Measurements from ENCODE around the gene C1QB.
"Not testable (repeated sequence)": the region's sequence is repeated elsewhere in the genome, so short reads cannot be mapped to it uniquely, and the experiment has no call there.

The C1QB gene

DNA sequence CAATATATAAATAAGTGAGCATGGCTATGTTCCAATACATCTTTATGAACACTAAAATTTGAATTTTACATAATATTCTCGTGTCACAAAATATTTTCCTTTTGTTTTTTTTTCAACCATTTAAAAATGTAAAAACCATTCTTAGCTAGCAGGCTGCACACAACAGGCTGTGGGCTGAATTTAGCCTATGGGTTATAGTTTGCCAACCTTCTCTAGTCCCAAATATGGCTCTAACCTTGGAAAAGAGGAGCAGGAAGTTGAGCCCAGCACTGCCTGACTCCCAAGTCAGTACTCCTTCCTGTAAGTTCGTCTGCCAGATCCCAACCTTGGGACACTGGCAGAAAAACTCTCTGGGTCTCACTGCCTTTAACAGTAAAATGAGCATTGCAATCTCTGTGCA lies 13.4 kb downstream of the C1QB start:
- no peak for DNase-seq (ENCODE audit: low spot score)

- not testable (repeated sequence) for DNase-seq (ENCODE audit: low spot score)
These were observed 15.8 kb downstream of the C1QB start for GRCh38 chr1:22668840-22669239.

DNA sequence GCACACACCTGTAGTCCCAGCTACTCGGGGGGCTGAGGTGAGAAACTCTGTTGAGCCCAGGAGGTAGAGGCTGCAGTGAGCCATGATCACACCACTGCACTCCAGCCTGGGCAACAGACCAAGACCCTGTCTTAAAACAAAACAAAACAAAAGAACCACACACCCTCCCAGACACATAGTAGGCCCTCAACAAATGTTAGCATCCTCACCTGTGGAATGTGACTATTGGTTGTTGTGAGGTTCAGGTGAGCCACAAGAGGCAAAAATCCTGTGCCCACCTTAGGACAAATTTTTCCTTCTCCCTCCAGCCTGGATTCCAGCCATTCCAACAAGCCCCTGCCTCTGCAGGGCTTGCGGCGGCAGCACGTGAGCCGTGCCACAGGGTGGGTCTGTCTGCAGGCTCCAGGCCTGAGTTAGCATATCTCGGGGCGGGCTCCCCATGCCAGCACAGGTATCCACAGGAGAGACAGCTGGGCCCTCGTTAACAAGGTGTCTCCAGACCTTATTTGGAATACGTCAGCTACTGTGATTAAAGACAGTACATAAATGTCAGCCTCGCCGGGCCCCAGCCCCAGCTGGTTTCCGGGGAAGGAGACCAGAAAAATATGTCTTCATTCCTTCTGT lies 17.4 kb downstream of the C1QB start:
- no peak for DNase-seq (ENCODE audit: low spot score)

GRCh38 chr1:22671999-22672398 lies 19.0 kb downstream of the C1QB start:
- no peak for DNase-seq (ENCODE audit: low spot score)

DNA sequence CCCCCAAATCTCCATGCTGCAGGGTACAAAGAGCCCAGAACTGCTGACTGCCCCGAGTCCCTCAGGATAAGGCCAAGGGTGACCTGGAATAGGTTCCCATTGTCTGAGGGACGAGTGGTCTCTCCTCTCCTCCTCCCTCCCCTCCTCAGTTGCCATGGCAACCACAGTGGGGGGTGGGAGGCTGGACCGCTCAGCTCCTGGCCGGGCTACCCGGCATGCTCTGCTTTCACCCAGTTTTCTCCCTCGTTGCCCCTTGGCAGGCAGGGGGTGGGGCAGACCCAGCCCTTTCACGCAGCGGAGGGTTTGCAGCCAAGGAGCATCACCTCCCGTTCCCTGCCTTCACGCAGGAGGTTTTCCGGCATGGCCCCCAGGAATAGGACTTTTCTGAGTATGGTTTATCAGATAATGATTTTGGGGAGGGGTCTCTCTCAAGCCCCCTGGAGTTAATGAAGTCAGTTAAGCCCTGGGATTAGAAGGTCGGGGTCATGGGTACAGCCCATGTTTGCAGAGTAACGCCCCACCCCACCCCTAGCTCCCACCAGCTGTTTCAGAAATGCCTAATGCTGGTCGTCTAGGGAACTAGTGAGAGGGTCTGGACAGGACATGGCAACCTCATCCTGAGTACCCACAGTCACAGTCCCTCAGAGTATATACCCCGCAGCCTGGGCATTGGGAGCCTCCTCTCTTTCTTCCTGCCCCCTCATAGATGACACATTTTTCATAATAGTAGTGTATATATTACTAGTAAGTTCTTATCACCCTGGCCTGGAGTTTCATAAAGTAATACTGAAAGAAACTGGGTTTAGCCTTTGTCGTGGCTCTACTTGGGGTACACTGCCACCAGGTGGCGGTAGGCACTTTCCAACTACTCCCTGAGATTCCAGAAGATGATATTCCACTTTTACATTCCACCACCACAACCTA lies 20.7 kb downstream of the C1QB start:
- DNase-seq (ENCODE audit: low spot score): peak; percentile 54

- no peak for DNase-seq (ENCODE audit: low spot score)
These were observed 21.3 kb downstream of the C1QB start for GRCh38 chr1:22674410-22674749.

DNA sequence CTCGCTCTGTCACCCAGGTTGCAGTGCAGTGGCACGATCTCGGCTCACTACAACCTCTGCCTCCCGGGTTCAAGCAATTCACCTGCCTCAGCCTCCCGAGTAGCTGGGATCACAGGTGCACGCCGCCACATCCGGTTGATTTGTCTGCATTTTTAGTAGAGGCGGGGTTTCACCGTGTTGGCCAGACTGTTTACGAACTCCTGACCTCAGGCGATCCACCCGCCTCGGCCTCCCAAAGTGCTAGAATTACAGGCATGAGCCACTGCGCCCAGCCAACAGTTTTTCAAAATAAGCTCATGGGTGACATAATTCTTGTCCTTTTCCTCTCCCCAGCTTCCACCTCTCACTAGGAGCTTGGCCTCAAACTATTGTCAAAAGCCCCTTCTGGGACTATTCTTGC lies 23.1 kb downstream of the C1QB start:
- not testable (repeated sequence) for DNase-seq (ENCODE audit: low spot score)

DNA sequence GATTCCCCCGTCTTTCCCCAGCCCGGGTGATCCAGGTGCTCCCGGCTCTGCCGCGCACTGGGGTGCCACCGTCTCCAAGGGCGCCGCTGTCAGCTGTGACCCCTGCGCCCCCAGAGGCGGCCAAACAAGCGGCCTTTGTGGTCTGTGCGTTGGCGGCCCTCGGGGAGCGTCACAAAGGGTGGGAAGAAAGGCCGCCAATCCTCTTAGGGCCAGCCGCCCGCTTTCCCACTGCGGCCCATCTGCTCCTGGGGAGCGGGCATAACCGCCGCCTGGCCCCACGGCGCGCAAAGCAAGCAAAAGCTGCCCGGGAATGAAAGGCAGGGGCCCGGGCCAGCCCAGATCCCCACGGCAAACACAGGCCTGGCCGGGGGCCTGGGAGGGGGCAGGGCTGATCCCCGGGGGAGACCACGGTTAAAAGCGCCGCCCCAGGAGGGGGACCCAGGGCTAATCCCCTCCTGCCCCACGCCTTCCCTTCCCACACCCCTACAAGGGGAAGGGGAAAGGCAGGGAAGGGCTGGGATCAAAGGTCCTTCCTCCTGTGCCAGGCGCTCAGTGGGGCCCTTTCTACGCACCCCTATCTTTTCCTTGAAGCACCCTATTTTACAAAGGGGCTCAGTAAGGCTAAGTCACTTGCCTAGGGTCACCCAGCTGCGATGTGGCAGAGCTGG lies 24.0 kb downstream of the C1QB start:
- DNase-seq (ENCODE audit: low spot score): no peak

DNA sequence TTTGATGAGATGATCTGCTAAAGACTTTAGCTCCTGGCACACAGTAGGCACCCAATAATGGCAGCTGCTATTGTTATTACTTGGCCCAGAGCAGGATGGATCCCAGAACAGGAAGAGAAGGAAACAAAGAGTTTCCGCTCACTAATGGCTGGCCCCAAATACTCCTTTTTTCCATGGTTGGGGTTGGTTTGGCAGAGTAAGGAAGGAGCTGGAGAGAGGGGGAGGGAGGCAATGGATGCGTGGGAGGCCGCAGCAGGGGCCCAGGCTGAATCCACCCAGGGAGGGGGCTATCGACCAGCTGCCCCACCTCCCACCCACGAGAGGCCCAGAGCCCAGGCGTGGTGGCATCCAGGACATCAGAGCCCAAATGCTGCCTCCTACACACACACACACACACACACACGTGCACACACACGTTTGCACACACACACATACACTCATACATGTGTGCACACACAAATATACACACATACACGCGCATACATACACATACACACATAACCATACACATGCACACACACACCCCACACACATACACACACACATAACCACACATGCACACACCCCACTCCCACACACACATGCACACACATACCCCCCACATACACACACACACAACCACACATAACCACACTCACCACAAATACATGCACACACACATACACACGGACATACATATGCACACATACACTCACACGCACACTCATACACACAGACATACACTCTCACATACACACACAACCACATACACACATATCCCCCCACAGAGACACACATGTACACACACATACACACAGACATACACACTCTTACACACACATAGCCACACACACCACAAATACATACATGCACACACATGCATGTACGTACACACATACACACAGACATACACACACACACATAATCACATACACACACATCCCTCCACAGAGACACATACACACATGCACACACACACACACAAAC lies 25.2 kb downstream of the C1QB start:
- DNase-seq (ENCODE audit: low spot score): no peak

GRCh38 chr1:22680726-22681125 lies 27.7 kb downstream of the C1QB start:
- DNase-seq (ENCODE audit: low spot score): no peak

- no peak for DNase-seq (ENCODE audit: low spot score)
These were observed 28.7 kb downstream of the C1QB start for GRCh38 chr1:22681556-22682276.

DNA sequence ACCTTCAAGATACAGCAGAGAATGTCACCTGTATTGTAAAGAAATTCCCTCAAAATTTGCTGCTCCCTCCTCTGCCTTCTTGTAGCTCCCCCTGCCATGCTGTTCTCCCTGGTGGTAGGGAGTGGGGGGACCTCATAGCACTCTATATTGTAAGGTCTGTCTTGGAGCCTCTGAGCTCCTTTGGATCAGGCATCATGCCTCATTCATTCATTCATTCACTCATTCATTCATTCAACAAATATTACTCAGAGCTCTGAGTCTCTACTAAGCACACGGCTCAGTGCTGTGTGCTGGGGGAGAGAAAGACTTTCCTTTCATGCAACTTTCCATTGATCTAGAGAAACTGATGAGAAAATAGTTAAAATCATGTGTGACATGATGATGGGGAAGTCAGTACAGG lies 30.5 kb downstream of the C1QB start:
- no peak for DNase-seq (ENCODE audit: low spot score)

DNA sequence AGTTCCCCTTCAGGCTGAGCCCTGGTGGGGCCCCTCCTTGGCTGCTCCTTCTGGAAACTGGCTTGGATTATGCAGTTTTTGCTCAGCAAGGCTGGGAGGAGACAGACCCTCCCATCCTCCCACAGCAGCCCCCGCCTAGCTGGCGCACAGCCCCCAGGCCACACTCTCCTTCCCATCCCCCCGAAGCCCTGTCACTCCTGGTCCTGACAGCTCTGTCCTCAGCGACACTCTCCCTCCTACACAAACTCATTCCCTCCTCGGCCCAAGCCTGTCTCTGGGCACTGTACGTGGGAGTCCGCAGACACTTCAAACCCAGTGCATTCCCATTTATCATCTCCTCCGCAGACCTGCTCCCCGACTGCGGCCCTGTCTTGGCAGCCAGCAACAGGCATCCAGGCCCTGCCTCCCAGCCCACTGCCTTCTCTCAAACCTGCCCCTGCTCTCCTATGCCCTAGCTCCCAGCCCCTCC lies 32.6 kb downstream of the C1QB start:
- DNase-seq (ENCODE audit: low spot score): no peak

DNA sequence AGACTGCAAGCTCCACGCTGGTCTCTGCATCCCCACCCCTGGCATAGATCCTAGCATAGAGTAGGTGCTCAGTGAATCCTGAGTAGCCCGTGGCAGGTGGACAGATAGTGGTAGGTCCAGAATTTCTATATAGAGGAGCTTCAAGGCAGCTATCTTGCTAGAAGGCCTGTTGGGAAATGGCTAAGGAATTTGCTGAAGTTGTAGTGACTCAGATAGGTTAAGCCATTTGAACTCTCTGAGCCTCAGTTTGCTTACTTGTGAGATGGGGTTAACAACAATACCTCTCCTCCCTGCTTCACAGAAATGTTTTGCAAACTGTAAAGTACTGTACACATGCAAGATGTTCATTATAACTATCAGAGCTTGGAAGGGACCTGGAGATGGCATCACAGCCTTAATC lies 34.2 kb downstream of the C1QB start:
- no peak for DNase-seq (ENCODE audit: low spot score)

- no peak for DNase-seq (ENCODE audit: low spot score)
These were observed 35.4 kb downstream of the C1QB start for GRCh38 chr1:22688466-22688865.

DNA sequence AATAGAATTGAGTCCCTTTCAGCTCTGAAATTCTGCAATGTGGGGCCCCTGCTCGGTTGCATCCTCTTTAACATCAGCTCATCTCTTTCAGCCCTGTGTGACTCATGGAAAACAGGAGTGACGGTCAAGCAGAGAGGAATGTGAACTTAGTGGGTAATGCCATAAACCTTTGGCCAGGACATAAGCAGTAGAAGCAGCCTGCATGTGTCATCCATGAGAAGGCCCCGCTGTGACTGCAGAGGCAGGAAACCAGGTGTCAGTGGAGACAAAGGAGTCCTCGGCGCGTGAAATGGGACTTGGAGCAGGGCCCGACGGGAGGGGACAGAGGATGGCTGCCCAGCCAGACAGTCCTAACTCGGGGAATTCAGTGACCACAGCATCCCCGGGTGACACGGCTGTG lies 36.5 kb downstream of the C1QB start:
- no peak for DNase-seq (ENCODE audit: low spot score)

DNA sequence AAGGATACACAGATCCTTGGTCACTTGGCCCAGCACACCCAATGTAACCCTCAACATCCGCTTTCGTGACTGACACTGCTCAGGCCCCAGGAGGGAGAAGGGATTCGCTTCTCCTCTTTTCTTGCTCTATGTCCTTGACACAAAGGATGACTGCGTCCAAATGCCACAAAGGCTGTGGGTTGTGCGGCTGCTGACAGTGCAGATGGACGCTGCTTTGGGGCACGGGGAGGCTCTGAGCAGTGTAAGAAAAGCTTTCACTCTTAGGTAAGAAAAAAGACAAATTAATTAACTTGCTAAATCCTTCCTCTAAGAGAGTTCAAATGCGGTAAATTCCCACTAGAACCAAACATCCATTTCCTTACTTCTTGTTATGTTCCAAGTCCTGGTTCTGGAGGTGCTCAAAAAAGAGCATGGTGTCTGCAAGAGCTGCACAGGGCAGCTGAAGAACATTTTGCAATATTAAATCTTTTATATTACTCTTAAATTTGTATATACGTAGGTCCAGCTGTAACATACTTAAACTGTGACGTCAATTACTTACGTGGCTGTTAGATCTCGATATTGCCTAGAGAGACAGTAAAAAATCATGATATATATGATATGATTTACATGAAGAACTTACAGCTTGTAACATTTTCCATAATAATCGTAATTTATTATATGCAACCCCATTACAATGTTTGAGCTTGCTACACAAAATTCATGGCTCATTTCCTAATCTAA lies 38.2 kb downstream of the C1QB start:
- DNase-seq (ENCODE audit: low spot score): no peak

DNA sequence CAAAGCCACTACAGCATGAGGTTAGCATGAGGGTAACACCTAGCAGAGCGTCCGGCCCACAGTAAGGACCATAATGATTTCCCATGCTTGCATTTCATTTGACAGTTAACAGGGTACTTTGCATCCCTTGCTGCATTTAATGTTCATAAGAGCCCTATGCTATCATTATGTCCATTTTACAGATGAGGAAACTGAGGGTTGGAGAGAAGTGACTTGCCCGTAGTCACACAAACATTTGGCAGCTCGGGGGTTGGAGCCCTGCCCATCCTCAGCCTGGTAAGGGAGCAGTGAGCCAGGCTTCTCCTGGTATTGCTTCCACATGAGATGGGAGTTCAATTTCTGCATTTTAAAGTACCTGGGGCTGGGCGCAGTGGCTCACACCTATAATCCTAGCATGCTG lies 41.1 kb downstream of the C1QB start:
- DNase-seq (ENCODE audit: low spot score): no peak

DNA sequence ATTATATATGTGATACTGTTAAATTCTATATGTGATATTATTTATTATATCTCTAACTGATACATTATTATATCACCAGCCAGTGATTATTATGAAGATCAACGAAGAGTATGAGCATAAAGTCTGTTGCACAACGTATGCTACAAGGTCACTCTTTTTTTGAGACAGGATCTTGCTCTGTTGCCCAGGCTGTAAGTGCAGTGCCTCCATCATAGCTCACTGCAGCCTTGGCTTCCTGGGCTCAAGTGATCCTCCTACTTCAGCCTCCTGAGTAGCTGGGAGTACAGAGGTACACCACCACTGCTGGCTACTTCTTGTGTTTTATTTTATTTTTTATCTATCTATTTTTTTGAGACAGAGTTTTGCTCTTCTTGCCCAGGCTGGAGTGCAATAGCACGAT lies 43.6 kb downstream of the C1QB start:
- DNase-seq (ENCODE audit: low spot score): no peak

DNA sequence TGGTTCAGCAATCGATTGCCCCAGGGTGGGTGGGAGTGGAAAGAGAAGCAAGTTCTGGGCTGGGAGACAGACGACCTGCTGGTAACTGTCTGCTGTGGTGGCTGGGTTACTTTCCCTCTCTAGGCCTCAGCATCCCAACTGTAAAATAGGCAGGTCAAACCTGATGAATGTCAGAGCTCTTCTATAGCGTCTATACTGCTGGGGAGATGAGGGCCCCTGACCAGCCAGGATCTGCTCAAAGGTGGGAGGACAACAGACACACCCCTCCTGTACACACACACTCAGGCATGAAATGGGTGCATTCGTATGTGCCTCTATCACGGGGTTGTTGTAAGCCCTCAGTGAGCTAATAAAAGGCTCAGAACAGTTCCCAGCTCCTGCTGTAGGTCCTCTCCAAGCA lies 44.9 kb downstream of the C1QB start:
- DNase-seq (ENCODE audit: low spot score): no peak
